CD4-positive, alpha-beta T cell treated with Interleukin-4 for 1 hour (primary cell): ENCODE measurements around the gene MEIS1.

Source experiments
- DNase-seq, 2 donors: peaks; one replicate each; pipeline ENCODE4 v3.0.0-alpha.2; 2020 to 2022

MEIS1 gene

GRCh38 chr2:66431846-66432587, 2.9 kb upstream of the MEIS1 start:
- DNase-seq, result no peak

GRCh38 chr2:66432801-66433694, 1.9 kb upstream of the MEIS1 start:
- DNase-seq, result peak; percentile 23 to 25

- no peak for DNase-seq
Observed at GRCh38 chr2:66433695-66433944, 1.3 kb upstream of the MEIS1 start.

GRCh38 chr2:66433945-66434678, 813 bp upstream of the MEIS1 start:
- DNase-seq, result no peak

- DNase-seq, result no peak
Observed at GRCh38 chr2:66435549-66435875, 587 bp downstream of the MEIS1 start.

- no peak for DNase-seq
Observed at GRCh38 chr2:66435963-66436362, 1.0 kb downstream of the MEIS1 start.

- no peak for DNase-seq
Observed at GRCh38 chr2:66436581-66437001, 1.7 kb downstream of the MEIS1 start.

- no peak for DNase-seq
Observed at GRCh38 chr2:66437109-66437690, 2.3 kb downstream of the MEIS1 start.

GRCh38 chr2:66437691-66438497, 3.0 kb downstream of the MEIS1 start:
- no peak for DNase-seq

- no peak for DNase-seq
Observed at GRCh38 chr2:66438498-66438833, 3.5 kb downstream of the MEIS1 start.

- DNase-seq, result no peak
Observed at GRCh38 chr2:66438891-66439811, 4.2 kb downstream of the MEIS1 start.

GRCh38 chr2:66439812-66440542, 5.1 kb downstream of the MEIS1 start:
- no peak for DNase-seq

GRCh38 chr2:66440708-66441497, 6.0 kb downstream of the MEIS1 start:
- no peak for DNase-seq

- DNase-seq, result no peak
Observed at GRCh38 chr2:66441581-66442320, 6.8 kb downstream of the MEIS1 start.

GRCh38 chr2:66442516-66443185, 7.7 kb downstream of the MEIS1 start:
- DNase-seq, result no peak

- DNase-seq, result no peak
Observed at GRCh38 chr2:66443186-66443978, 8.5 kb downstream of the MEIS1 start.

GRCh38 chr2:66443979-66444861, 9.3 kb downstream of the MEIS1 start:
- DNase-seq, result no peak
